AG20443 (cell line): ENCODE measurements around the gene LRP1.

Experiments used
- DNase-seq: peaks from one replicate; pipeline ENCODE4 v3.0.0; 2012; ENCODE audit warnings: low spot score, mixed read lengths

LRP1 gene

GRCh38 chr12:57094208-57095160 is 33.8 kb upstream of the LRP1 start:
- DNase-seq, result no peak

GRCh38 chr12:57095440-57095839 is 32.8 kb upstream of the LRP1 start:
- DNase-seq, result peak; percentile 2

GRCh38 chr12:57096099-57096572 is 32.1 kb upstream of the LRP1 start:
- DNase-seq, result peak; percentile 15

- peak; percentile 4 for DNase-seq
These were observed 31.3 kb upstream of the LRP1 start for GRCh38 chr12:57096748-57097553.

- DNase-seq, result no peak
These were observed 30.8 kb upstream of the LRP1 start for GRCh38 chr12:57097554-57097835.

GRCh38 chr12:57098546-57098945 is 29.7 kb upstream of the LRP1 start:
- peak; percentile 2 for DNase-seq

GRCh38 chr12:57099047-57099714 is 29.1 kb upstream of the LRP1 start:
- peak; percentile 12 for DNase-seq

GRCh38 chr12:57099766-57100165 is 28.5 kb upstream of the LRP1 start:
- DNase-seq, result peak; percentile 4

- peak; percentile 5 for DNase-seq
These were observed 26.2 kb upstream of the LRP1 start for GRCh38 chr12:57101892-57102695.

GRCh38 chr12:57103856-57104255 is 24.4 kb upstream of the LRP1 start:
- no peak for DNase-seq

GRCh38 chr12:57104292-57104910 is 23.9 kb upstream of the LRP1 start:
- peak; percentile 6 for DNase-seq

GRCh38 chr12:57105011-57105753 is 23.1 kb upstream of the LRP1 start:
- peak; percentile 2 for DNase-seq

GRCh38 chr12:57106021-57106708 is 22.1 kb upstream of the LRP1 start:
- DNase-seq, result no peak

- no peak for DNase-seq
These were observed 20.7 kb upstream of the LRP1 start for GRCh38 chr12:57107456-57108155.

- DNase-seq, result no peak
These were observed 18.8 kb upstream of the LRP1 start for GRCh38 chr12:57109207-57110103.

GRCh38 chr12:57110104-57111030 is 17.9 kb upstream of the LRP1 start:
- peak; percentile 56 for DNase-seq
